K562 (cell line): ENCODE data around the gene CFD. TPM values are rescaled to one million over a fixed set of nuclear protein-coding genes. Genes with fewer than 3 reads are reported as not detected.

Experiments
- CBX1 ChIP-seq: sonication (generic); IDR thresholded peaks from 2 replicates; pipeline ENCODE4 v1.6.1; 2016; ENCODE audit warnings: antibody characterized with exemption, low read depth, mild to moderate bottlenecking
- CXXC5 ChIP-seq: fragments of 250-450 bp; sonication (Bioruptor Pico); IDR thresholded peaks from 2 replicates; pipeline ENCODE4 v1.8.0; 2022; ENCODE audit warnings: inconsistent platforms, mild to moderate bottlenecking, moderate library complexity
- DDX20 ChIP-seq: fragments of 450-650 bp; IDR thresholded peaks from 2 replicates; pipeline ENCODE4 v1.6.1; 2016; ENCODE audit warnings: missing genetic modification characterization, low read depth, mild to moderate bottlenecking, missing compliant biosample characterization, moderate library complexity
- GABPB1 ChIP-seq: sonication (generic); formaldehyde crosslinking; IDR thresholded peaks from 2 replicates; pipeline ENCODE4 v1.8.0; 2022; ENCODE audit warnings: mild to moderate bottlenecking, missing genetic modification reagents
- GABPB2 ChIP-seq: fragments of 250-450 bp; sonication (Bioruptor Pico); conservative IDR thresholded peaks from 2 replicates; pipeline ENCODE4 v1.5.1; 2021; ENCODE audit warnings: mild to moderate bottlenecking
- HDAC2 ChIP-seq: fragments of 450-650 bp; IDR thresholded peaks from 2 replicates; pipeline ENCODE4 v1.6.1; 2016; ENCODE audit warnings: mild to moderate bottlenecking
- HEY1 ChIP-seq: fragments of 250-450 bp; sonication (Bioruptor Pico); IDR thresholded peaks from 2 replicates; pipeline ENCODE4 v1.5.0; 2020; ENCODE audit warnings: mild to moderate bottlenecking, moderate library complexity, borderline replicate concordance
- IRF1 ChIP-seq: sonication (generic); formaldehyde crosslinking; IDR thresholded peaks from 2 replicates; pipeline ENCODE4 v1.8.0; 2022; ENCODE audit warnings: missing genetic modification reagents, mild to moderate bottlenecking, borderline replicate concordance
- L3MBTL2 ChIP-seq: fragments of 450-650 bp; IDR thresholded peaks from 2 replicates; pipeline ENCODE4 v1.6.1; 2016; ENCODE audit warnings: mild to moderate bottlenecking, moderate library complexity
- MTA1 ChIP-seq: fragments of 450-650 bp; IDR thresholded peaks from 2 replicates; pipeline ENCODE4 v1.6.1; 2017; ENCODE audit warnings: borderline replicate concordance
- NR0B1 ChIP-seq: fragments of 450-650 bp; IDR thresholded peaks from one replicate; pipeline ENCODE4 v1.6.1; 2018; ENCODE audit warnings: mild to moderate bottlenecking, moderate library complexity; ENCODE audit not compliant: partially characterized antibody
- POLR2AphosphoS5 ChIP-seq: IDR thresholded peaks from 2 replicates; pipeline ENCODE4 v1.6.1; 2011; ENCODE audit warnings: mild to moderate bottlenecking, low read depth, low read length, moderate library complexity; ENCODE audit not compliant: control insufficient read depth, insufficient read depth
- SAP30 ChIP-seq: fragments of 200-600 bp; sonication (generic); IDR thresholded peaks from 2 replicates; pipeline ENCODE4 v1.6.1; 2012; ENCODE audit warnings: borderline replicate concordance, low read depth, mild to moderate bottlenecking, moderate library complexity, low read length, control low read depth, inconsistent platforms; ENCODE audit not compliant: insufficient read depth, poor library complexity, severe bottlenecking
- TCF7 ChIP-seq: sonication (generic); IDR thresholded peaks from 2 replicates; pipeline ENCODE4 v1.6.1; 2016; ENCODE audit warnings: antibody characterized with exemption, borderline replicate concordance
- ZNF143 ChIP-seq: sonication (generic); formaldehyde crosslinking; IDR thresholded peaks from 2 replicates; pipeline ENCODE4 v1.9.0; 2022; ENCODE audit warnings: mild to moderate bottlenecking, missing genetic modification reagents
- ZNF175 ChIP-seq: fragments of 200-800 bp; sonication (Bioruptor generic); IDR thresholded peaks from 2 replicates; pipeline ENCODE4 v1.6.1; 2016; ENCODE audit warnings: low read depth, mild to moderate bottlenecking, missing genetic modification characterization, missing compliant biosample characterization
- ZNF696 ChIP-seq: fragments of 250-450 bp; sonication (Bioruptor Pico); conservative IDR thresholded peaks from 2 replicates; pipeline ENCODE4 v1.4.0; 2020; ENCODE audit warnings: mild to moderate bottlenecking, moderate library complexity
- polyA plus RNA-seq, 8 experiments: library from polyadenylated mRNA; depleted of rRNA in 4 of 8; stranded (reverse) in 5 of 8; unstranded in 3 of 8; fragments of >200 nt; fragmentation: Nextera tagmentation in 2 of 8; fragmentation: Illumina TruSeq in 1 of 8; extraction: Ambion mirVana in 2 of 8; extraction: Trizol in 1 of 8; gene quantifications; 2 replicates each; pipeline versions ENCODE4 v1.2.1 to v1.2.3, GENCODE V29; 2011 to 2014; ENCODE audit warnings: inconsistent platforms in 1 of 8, missing spikeins in 1 of 8
- total RNA-seq, 7 experiments: library from RNA; depleted of rRNA in 6 of 7; stranded (reverse); fragments of >200 nt in 6 of 7; fragmentation: Illumina TruSeq in 2 of 7; extraction: Trizol in 2 of 7; gene quantifications; 2 replicates each; pipeline versions ENCODE4 v1.2.1 to v1.2.3, GENCODE V29; 2011 to 2021; ENCODE audit warnings: low replicate concordance in 1 of 7
- TF ChIP-seq, protein P1 (sequence below): fragments of 200-800 bp; sonication (Bioruptor generic); IDR thresholded peaks from 2 replicates; pipeline ENCODE4 v1.6.1; 2017; ENCODE audit warnings: missing genetic modification characterization, missing compliant biosample characterization
- TF ChIP-seq, protein P2 (sequence below), 2 experiments: fragments of 450-650 bp; IDR thresholded peaks; 2 replicates each; pipeline ENCODE4 v1.6.1; 2018; ENCODE audit warnings: mild to moderate bottlenecking in 2 of 2, low read depth in 1 of 2; ENCODE audit not compliant: partially characterized antibody in 2 of 2

The CFD gene
- total and polyA plus RNA-seq, 9 of the 15 experiments (the other 6 are each of a cell fraction or from before 2014, with no cell fraction given): 0.52 to 59.4 (median 7.6) TPM

- TF ChIP-seq NR0B1 (no peak), CBX1 (0 out of 2 replicates have a peak, but pooled peaks have one; percentile 28), ZNF696 (CRISPR knock-in tag) (no peak), GABPB1 (peak; percentile 51; the same call in 1 of the 2 replicates), SAP30 (peak; percentile 72), TCF7 (no peak), CXXC5 (peak; percentile 83), DDX20 (no peak), ZNF175 (0 out of 2 replicates have a peak, but pooled peaks have one; percentile 52), HEY1 (CRISPR knock-in tag) (no peak), POLR2AphosphoS5 (peak; percentile 33; the same call in 1 of the 2 replicates), IRF1 (CRISPR knock-in tag) (no peak), MTA1 (peak; percentile 29; the same call in 1 of the 2 replicates), ZNF143 (peak; percentile 85), GABPB2 (no peak), L3MBTL2 (peak; percentile 69), HDAC2 (peak; percentile 39; the same call in 1 of the 2 replicates)
- TF ChIP-seq, protein P1, sequence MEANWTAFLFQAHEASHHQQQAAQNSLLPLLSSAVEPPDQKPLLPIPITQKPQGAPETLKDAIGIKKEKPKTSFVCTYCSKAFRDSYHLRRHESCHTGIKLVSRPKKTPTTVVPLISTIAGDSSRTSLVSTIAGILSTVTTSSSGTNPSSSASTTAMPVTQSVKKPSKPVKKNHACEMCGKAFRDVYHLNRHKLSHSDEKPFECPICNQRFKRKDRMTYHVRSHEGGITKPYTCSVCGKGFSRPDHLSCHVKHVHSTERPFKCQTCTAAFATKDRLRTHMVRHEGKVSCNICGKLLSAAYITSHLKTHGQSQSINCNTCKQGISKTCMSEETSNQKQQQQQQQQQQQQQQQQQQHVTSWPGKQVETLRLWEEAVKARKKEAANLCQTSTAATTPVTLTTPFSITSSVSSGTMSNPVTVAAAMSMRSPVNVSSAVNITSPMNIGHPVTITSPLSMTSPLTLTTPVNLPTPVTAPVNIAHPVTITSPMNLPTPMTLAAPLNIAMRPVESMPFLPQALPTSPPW (CRISPR knock-in tag): peak; percentile 61
- TF ChIP-seq, protein P2, sequence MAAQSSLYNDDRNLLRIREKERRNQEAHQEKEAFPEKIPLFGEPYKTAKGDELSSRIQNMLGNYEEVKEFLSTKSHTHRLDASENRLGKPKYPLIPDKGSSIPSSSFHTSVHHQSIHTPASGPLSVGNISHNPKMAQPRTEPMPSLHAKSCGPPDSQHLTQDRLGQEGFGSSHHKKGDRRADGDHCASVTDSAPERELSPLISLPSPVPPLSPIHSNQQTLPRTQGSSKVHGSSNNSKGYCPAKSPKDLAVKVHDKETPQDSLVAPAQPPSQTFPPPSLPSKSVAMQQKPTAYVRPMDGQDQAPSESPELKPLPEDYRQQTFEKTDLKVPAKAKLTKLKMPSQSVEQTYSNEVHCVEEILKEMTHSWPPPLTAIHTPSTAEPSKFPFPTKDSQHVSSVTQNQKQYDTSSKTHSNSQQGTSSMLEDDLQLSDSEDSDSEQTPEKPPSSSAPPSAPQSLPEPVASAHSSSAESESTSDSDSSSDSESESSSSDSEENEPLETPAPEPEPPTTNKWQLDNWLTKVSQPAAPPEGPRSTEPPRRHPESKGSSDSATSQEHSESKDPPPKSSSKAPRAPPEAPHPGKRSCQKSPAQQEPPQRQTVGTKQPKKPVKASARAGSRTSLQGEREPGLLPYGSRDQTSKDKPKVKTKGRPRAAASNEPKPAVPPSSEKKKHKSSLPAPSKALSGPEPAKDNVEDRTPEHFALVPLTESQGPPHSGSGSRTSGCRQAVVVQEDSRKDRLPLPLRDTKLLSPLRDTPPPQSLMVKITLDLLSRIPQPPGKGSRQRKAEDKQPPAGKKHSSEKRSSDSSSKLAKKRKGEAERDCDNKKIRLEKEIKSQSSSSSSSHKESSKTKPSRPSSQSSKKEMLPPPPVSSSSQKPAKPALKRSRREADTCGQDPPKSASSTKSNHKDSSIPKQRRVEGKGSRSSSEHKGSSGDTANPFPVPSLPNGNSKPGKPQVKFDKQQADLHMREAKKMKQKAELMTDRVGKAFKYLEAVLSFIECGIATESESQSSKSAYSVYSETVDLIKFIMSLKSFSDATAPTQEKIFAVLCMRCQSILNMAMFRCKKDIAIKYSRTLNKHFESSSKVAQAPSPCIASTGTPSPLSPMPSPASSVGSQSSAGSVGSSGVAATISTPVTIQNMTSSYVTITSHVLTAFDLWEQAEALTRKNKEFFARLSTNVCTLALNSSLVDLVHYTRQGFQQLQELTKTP (IDR thresholded peaks at IDR 0.05; ENCODE audit: low read depth in 1 of 2, partially characterized antibody in 2 of 2): peak; percentile 59 to 91
Observed at GRCh38 chr19:892894-893689, 33.6 kb downstream of the CFD start, which contains the start of the genes MED16 and RNU6-9 (continued).
